Measurements from ENCODE around the gene HVCN1.

- TF ChIP-seq CTCF (IDR thresholded peaks at IDR 0.05; ENCODE audit: insufficient read depth, low read length, poor library complexity, severe bottlenecking) (no peak), EZH2phosphoT487 (conservative IDR thresholded peaks at IDR 0.05; ENCODE audit: low read length) (no peak)
Measured at GRCh38 chr12:110718222-110718908, 29.4 kb upstream of the HVCN1 start.
